Measurements from ENCODE around the gene CDS1. TPM values are rescaled to one million over a fixed set of nuclear protein-coding genes. Genes with fewer than 3 reads are reported as not detected.

Gene CDS1
- total and polyA plus RNA-seq, 2 of the 8 experiments (the other 6 are each of a cell fraction or from before 2014, with no cell fraction given), result 8.7 to 13.9 TPM

DNA sequence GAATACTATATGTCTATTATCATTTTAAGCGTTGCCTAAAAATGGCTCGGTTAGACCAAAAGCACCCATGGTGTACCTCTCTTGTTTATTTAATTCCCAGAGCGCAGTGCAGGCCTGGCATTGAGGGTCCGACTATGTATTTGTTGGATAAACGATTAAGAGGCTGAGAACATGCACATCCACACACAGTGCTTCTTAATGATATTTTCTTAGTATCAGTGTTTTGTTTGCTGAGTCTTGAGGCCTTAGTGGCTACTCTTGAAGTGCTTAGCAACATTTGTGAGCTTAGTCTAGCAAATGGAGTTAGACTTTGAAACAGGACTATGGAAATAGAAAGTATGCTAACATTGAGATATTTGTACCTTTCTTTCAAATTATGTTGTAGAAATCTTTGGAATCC is 43.7 kb downstream of the CDS1 start:
- POLR2A ChIA-PET (ENCODE audit: partially characterized antibody), result interaction anchor here (0.6 to 1.8 kb wide), 2 partner anchors 13 to 26 kb away, joined by 4 read pairs; no protein-coding TSS in a partner anchor
- H3K4me2 ChIP-seq (ENCODE audit: insufficient read depth in 1 of 2, low read depth in 2 of 2, low read length in 2 of 2), result no peak overlapping the region
- TF ChIP-seq GABPA (IDR thresholded peaks at IDR 0.05; ENCODE audit: borderline replicate concordance, insufficient read depth, low read length) (no peak), JUND (IDR thresholded peaks at IDR 0.05; ENCODE audit: low read length) (no peak), EGR1 (IDR thresholded peaks at IDR 0.05; ENCODE audit: borderline replicate concordance, low read depth, low read length) (no peak), KDM5A (IDR thresholded peaks at IDR 0.05; ENCODE audit: low read length) (no peak), SAP30 (IDR thresholded peaks at IDR 0.05; ENCODE audit: insufficient read depth, insufficient replicate concordance, low read length) (no peak), RXRA (IDR thresholded peaks at IDR 0.05; ENCODE audit: insufficient read depth, low read depth, low read length) (no peak), ASH2L (IDR thresholded peaks at IDR 0.05; ENCODE audit: low read length) (no peak), RBBP5 (IDR thresholded peaks at IDR 0.05; ENCODE audit: borderline replicate concordance, low read depth, low read length) (no peak), EP300 (IDR thresholded peaks at IDR 0.05; ENCODE audit: borderline replicate concordance in 1 of 2, low read depth in 2 of 2, low read length in 2 of 2) (no peak), SRF (IDR thresholded peaks at IDR 0.05; ENCODE audit: low read depth, low read length) (no peak), CEBPB (IDR thresholded peaks at IDR 0.05; ENCODE audit: low read depth, low read length) (no peak)

More for the DNA sequence above, 43.7 kb downstream of the CDS1 start:
- CTCF ChIA-PET (ENCODE audit: partially characterized antibody), result interaction anchor here (0.8 to 1.2 kb wide), 2 partner anchors 47 to 345 kb away, joined by 3 read pairs; no protein-coding TSS in a partner anchor
- Histone ChIP-seq H3K9ac (replicated peaks in 1 of 4; ENCODE audit: extremely low read depth in 1 of 4, low read depth in 3 of 4, low read length in 3 of 4) (no peak overlapping the region), H4K20me1 (replicated peaks in 1 of 2; ENCODE audit: control insufficient read depth in 1 of 2, insufficient read depth in 2 of 2, low read length in 2 of 2) (no peaks in the 10 kb centered on the region), H2BK120ac (replicated peaks; ENCODE audit: low read depth, low read length) (no peak overlapping the region), H3K79me1 (ENCODE audit: low read depth, low read length) (no peaks in the 10 kb centered on the region), H3K36me3 (ENCODE audit: control insufficient read depth in 2 of 4, insufficient read depth in 4 of 4, low read length in 3 of 4) (peaks cover 0 to 2% (median 0%) of the 10 kb centered on the region in 4 experiments; a peak in 1 of 8 replicates), H4K5ac (ENCODE audit: insufficient read length, low read depth, low read length) (no peak overlapping the region), H3K18ac (ENCODE audit: extremely low read depth, low read length) (no peak overlapping the region), H2AFZ (ENCODE audit: low read length) (no peak overlapping the region), H3K9me3 (ENCODE audit: insufficient read depth in 2 of 2, low read depth in 1 of 2, low read length in 1 of 2) (no peaks in the 10 kb centered on the region), H3K79me2 (ENCODE audit: control insufficient read depth in 1 of 2, insufficient read depth in 2 of 2, low read length in 2 of 2) (no peaks in the 10 kb centered on the region), H3K4me3 (ENCODE audit: extremely low read depth in 1 of 4, insufficient read depth in 2 of 4, low read depth in 3 of 4, low read length in 4 of 4) (no peak overlapping the region), H2AK5ac (ENCODE audit: low read depth, low read length) (no peak overlapping the region), H3K23ac (ENCODE audit: insufficient read length) (no peak overlapping the region), H3K4me1 (replicated peaks in 1 of 4; ENCODE audit: control insufficient read depth in 3 of 4, insufficient read depth in 4 of 4, low read length in 3 of 4) (no peaks in the 10 kb centered on the region; a peak in 1 of 7 replicates), H2BK15ac (ENCODE audit: low read length) (no peak overlapping the region), H3K14ac (ENCODE audit: insufficient read length) (no peak overlapping the region), H2BK20ac (ENCODE audit: low read length) (no peak overlapping the region), H2BK12ac (ENCODE audit: low read depth, low read length) (no peak overlapping the region), H4K91ac (replicated peaks; ENCODE audit: insufficient read length, low read length) (no peak overlapping the region), H3K27ac (ENCODE audit: low read depth, low read length) (no peak overlapping the region), H3K4ac (replicated peaks; ENCODE audit: insufficient read length, low read depth, low read length) (no peak overlapping the region), H4K8ac (ENCODE audit: extremely low read depth, insufficient read depth, low read length) (no peak overlapping the region), H3K23me2 (ENCODE audit: low read depth, low read length) (no peaks in the 10 kb centered on the region), H2BK5ac (ENCODE audit: low read depth, low read length) (no peak overlapping the region), H3K27me3 (replicated peaks in 1 of 4; ENCODE audit: control insufficient read depth in 3 of 4, extremely low read depth in 1 of 4, insufficient read depth in 3 of 4, low read length in 3 of 4) (no peaks in the 10 kb centered on the region; a peak in 1 of 7 replicates), H3K56ac (replicated peaks; ENCODE audit: insufficient read length, low read depth, low read length) (no peak overlapping the region)
- FAIRE-seq, result no peak
- WGBS, 2 experiments (ENCODE audit: extremely low coverage in 1 of 2, insufficient coverage in 1 of 2, insufficient read length in 1 of 2, insufficient replicate concordance in 2 of 2, low coverage in 1 of 2, low lambda C conversion rate in 2 of 2, missing lambda C conversion rate in 1 of 2), result 96% methylated on average over 5 of the region's 5 CpGs; no CpG with 5 or more reads in 1 of the 2 experiments
- no peak for DNase-seq (ENCODE audit: low read depth in 1 of 2, low spot score in 2 of 2)

All from H1 (cell line).